GM21723 (cell line): ENCODE data around the gene DDC.
"Not testable (repeated sequence)": the region's sequence is repeated elsewhere in the genome, so short reads cannot be mapped to it uniquely, and the experiment has no call there.

ENCODE experiments used
- ATAC-seq: cut with Tn5 transposase; IDR thresholded peaks from one replicate; pipeline ENCODE4 v1.9.1; 2021; ENCODE audit warnings: mild to moderate bottlenecking, moderate library complexity; ENCODE audit not compliant: unreplicated experiment

Gene DDC

DNA sequence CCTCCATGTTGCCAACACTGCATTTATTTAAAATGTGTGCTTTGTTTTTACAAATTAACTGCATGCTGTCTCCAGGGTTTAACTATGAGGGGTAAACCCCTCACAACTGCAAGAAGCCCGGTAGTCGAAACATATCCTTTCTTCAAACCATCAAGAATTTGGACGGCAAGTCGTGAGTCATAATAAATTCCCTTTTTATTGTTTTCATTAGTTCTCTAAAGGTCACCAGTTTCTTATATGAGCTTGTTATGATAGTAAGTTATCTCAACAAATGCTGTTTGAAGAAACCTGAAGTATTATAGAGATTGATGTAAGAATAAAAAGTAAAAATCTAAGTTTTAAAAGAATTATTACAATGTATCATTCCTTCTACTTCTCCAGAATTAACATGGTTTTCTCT lies 102.8 kb downstream of the DDC start:
- ATAC-seq = no peak

DNA sequence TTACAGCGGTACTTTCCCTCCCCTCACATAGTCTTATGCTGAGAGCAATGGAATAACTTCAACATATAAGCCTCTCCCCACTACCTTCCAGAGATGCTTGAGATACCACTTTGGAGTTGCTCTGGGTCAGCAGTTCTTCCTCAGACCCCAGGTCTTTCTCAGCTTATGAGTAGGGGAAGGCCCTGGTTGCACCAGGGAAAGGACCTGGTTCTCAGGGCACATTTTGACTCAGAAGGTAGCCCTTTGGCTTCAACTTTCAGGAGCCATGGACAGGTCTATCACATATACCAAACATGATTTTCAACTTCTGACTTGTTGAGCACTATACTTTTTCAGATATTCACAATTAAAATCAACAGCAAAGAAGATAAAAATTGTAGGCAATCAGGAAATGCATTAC lies 103.5 kb downstream of the DDC start:
- no peak for ATAC-seq

DNA sequence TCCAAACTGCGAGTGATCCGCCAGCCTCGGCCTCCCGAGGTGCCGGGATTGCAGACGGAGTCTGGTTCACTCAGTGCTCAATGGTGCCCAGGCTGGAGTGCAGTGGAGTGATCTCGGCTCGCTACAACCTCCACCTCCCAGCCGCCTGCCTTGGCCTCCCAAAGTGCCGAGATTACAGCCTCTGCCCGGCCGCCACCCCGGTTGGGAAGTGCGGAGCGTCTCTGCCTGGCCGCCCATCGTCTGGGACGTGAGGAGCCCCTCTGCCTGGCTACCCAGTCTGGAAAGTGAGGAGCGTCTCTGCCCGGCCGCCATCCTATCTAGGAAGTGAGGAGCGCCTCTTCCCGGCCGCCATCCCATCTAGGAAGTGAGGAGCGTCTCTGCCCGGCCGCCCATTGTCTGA lies 106.0 kb downstream of the DDC start:
- not testable (repeated sequence) for ATAC-seq

DNA sequence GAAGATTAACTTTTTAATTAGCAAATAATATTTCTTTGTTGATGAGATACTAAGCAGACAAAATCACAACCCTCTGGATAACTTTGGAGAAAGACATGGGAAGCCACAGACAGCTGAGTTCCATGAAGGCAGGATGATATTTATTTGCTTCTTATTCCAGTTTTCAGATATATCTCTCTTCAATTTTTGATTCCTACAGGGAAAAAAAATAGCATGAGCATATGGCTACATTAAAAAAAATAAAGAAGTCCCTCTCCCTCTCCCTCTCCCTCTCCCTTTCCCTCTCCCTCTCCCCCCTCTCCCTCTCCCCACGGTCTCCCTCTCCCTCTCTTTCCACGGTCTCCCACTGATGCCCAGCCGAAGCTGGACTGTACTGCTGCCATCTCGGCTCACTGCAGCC lies 106.6 kb downstream of the DDC start:
- ATAC-seq = not testable (repeated sequence)

DNA sequence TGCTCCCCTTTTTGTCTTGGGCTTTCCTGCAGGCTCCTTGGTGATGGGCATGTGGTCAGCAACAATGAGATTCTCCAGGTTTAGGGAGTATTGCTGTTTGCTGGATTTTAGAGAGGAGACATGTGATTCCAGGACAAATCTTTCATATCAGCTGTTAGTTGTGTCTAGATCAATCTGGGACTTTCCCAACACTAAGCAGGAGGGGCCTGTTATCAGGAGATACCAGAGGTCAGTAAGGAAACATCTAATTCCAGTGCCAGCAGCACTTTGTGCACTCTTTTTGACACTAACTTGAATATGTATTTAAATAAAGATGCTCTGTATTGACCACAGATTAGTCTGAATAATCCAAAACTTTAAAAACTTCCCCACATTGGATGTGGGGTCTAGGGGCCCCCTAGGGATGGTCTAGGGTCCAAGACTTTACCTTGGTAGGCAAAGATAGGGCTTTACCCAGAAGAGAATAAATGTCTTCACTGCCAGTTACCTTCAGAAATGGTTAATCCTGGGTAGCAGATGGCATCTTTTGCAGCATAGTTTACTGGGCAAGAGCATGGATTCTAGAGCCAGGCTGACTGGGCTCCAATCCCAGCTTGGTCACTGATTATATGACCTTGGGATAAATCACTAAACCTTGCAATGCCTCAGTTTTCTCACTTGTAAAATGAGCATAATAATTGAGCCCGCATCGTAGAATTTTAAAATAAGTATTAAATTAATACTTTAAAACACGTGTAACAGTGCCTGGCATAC lies 108.7 kb downstream of the DDC start:
- no peak for ATAC-seq

DNA sequence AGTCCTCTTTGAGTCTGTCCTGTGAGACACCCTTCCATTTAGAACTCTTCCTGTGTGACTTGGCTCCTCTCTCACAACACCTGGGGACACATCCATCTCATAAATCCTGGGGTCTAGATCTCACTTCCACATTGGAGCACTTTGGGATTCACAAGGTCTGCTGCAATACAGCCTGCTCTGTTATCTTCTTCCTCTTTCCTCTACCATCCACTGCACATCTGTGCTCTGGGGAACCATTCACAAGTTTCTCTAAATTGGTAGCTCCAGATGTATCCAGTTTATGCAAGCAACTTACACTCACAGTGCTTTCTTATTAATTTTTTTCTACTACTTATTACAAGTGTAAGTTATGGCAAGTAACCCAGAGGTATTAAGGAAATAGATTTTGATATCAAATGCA lies 109.5 kb downstream of the DDC start:
- ATAC-seq = no peak

DNA sequence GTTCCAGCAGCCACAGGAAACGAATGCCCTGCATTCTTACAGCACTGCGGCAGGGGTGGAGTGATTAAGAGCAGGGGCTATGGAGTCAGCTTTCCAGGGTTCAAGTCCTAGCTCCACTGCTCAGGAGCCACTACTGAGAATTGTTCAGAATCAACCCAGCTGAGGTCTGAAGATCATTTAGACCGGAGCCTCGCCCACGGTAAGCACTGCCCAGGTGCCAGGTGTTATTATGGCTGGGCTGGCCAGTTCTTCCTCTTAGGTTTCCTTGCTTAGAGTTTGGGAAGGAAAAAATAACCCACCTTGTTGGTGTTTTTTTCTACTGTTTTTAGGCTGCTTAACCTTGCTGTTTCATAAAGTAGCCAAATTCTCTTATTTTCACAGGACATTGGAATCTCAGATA lies 110.2 kb downstream of the DDC start:
- ATAC-seq = no peak

DNA sequence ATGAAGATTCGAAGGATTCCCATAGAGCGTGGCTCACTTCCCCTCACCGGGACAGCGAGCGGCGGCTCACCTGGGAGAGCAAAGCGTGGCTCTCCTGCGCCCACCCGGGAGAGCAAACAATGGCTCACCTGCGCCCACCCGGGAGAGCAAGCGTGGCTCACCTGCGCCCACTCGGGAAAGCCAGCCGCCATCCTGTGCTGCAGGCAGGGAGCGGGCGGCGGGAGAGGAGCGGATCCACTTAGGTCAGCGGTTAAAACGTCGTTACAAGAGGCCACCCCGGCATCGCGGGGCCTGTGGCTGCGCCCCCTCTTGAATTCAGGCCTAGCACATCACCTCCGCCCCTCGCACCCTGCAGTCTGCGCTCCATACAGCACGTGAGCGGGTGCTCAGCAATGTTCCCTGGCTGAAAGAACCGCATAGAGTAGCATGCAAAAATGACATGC lies 114.6 kb downstream of the DDC start:
- ATAC-seq = peak; percentile 15

DNA sequence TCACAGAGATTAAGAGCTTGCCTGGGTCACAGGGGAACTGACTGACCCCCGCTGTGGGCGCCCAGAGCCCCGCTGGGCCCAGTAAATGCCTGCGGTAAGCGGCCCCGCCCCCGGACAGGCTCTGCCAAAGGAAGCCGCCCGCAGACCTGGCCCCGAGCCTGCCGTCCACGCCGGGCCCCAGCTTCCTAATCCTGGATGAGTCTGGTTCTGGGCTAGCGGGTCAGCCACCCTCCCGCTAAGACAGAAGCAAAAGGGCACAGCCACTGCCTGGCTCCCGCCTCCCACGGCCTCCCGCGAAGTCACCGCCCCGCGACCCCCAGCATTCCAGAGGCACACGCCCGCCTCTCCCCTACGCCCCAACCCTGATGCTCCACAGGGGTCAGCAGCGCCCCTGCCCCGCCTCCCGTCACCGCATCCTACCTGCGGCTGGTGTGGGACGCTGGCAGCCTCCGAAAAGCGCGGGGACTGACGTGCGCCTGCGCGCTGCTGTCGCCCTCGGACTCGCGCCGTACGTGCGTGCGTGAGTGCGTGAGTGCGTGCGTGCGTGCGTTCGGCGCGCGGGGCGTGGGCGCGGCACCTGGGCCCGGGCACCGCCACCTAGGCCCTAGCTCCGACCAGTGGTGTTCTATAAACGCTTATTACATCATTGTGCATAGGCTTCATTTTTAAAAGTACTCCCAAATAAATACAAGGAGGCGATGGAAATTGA lies 115.2 kb downstream of the DDC start, which contains the start of gene FIGNL1:
Gene FIGNL1, minus strand, starts transcription at position 470 of the 709 bp plus-strand sequence. CDS start 3,063 bp downstream, outside the sequence.
- ATAC-seq = peak; percentile 84

DNA sequence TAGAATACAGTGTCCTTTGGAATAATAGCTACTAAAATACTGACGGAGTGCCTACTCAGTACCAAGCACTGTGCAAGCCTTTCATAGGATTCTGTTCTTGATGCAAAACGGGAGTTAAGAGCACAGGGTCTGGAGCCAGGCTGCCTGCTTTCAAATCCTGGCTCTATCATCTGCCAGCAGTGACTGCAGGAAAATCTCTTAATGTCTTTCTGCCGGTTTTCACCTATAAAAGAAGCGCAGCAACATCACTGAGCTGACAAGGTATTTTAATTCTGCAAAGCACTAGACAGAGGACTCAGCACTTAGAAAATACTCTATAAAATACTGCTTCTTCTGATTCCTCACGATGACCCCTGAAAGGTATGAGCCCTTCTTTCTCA lies 115.7 kb downstream of the DDC start:
- peak; percentile 1 for ATAC-seq

DNA sequence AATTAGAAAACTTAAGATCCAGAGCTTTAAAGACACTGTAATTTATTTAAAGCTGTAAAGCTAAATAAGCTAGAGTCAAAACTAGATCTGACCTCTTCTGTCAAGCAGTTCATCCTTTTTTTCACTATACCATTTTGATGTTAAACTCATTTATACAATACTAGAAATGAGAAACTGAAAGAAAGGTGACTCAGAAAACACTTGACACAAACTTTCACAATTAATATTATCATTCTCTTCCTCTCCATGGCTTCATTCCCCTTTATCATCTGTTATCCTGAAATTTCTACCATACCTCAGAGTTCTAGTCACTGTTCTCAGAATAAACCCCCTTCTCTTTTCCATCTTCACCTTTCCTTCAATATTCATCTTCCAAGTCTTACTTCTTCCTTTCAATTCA lies 116.4 kb downstream of the DDC start:
- ATAC-seq = peak; percentile 31

DNA sequence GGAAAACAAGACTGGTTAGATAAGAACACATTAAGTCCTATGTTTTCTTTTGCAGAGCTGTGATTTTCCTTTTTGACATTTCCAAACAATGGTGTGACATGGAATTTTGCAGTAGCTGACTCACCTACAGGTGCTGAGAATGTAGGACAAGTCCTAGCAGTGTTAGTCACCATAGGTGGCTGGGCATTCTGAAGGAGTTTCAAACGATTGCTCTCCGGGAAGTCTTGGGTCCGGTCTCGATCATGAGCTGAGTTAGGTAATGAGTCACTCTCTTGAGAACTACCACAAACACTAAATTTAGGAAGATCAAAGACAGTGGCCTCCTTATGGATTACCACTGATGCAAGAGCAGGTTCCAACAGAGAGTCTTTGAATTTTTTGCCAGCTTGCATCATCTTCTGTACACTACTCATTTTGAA lies 118.7 kb downstream of the DDC start:
- peak; percentile 34 for ATAC-seq

DNA sequence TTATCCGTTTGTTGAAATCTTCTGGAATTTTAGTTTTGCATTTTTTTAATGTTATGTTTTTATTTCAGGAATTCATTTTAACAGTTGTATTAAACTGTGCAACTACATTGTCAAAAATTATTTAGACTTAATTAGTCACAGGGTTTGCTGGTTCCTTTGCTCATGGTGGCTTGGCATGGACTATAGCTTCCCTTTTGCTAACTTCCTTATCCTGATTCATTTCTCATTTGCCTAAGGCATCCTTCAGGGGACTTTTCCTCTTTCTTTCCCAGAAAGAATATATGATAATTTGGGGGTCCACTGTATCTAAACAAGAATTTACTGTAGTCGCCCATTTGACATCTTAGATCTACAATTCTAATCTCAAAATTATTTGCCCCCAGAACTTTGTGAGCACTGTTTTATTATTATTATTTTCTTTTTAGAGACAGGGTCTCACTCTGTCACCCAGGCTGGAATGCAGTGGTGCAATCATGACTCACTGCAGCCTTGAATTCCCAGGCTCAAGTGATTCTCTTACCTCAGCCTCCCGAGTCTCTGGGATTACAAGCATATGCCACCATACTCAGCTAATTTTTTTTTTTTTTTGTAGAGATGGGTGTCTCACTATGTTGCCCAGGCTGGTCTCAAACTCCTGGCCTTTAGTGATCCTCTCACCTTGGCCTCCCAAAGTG lies 128.9 kb downstream of the DDC start:
- ATAC-seq = no peak

DNA sequence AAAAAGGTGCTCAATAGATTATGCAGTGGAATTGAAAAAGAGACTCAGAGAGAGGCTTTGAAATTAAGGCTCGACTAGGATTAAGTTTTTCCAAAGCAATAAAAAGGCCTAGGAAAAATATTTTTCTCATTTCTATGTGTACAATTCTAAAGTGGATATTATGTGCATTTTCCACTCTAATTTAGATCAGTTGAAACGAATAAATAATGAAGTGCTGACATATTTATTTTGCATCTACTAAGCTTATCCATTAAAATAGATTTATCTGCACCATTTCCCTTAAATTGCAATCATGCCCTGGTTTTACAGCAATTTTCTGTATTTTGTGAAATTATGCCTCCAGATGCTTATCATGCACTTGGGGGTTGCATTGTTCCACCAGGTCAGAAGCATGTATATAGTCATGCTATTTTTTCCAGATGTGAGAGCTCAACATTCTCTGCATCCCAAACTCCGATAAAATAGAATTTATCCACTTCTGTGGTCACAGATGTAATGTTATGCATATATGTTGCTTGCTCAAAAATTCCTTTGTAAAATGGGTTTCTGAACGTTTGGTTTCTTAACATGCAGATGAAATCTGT lies 133.4 kb downstream of the DDC start:
- ATAC-seq = no peak

DNA sequence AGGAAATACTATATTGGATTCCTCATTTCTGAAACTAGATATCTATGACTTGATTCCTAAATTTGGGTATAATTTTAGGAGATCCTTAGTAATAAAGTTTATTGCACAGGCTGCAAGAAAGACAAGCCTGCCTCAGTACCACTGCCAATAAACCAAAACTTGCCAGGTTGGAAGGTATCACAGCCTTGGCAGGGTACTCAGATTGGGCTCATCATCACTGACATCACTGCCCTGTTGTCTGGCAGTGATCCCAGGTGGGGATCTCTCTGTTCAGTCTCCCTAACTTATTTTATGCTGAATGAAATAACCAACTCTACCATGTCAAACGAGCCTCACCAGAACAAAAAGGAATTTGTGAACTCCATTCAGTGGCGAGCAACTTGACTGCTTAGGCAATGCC lies 133.9 kb downstream of the DDC start:
- ATAC-seq = no peak

DNA sequence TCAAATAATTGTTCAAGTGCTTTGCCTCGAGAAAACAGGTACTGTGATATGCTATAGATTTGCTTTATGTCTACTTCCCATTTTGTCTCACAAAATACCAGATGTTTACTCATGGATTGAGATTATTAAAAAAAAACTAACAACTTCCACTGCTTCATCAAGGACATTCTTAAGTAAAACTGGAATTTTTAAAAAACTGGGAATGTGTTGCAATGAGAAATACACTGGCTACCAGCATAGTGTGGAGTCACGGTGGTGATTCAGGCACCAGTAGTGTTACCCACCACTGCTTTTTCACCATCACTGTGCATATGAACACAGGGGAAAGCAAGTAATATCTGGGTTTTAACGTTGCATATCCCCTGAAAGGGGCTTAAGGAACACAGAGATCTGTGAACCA lies 136.3 kb downstream of the DDC start:
- ATAC-seq = no peak

DNA sequence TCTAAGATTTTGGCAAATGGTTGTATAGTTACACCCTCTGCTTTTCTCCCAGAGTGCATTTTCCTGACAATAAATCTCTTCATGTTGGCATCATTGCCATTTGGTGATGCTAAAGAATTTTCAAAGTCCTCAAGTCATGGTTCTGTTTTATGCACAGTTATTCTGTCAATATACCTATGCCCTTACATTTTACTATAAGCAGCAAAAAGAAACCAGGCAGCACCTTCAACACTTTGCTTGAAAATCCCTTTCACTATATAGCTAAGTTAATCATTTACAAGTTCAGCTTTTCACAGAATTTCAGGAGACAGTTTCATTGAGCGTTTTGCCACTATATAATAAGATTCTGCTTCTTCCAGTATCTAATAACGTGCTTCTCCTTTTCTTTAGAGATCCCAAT lies 137.7 kb downstream of the DDC start:
- ATAC-seq = no peak

DNA sequence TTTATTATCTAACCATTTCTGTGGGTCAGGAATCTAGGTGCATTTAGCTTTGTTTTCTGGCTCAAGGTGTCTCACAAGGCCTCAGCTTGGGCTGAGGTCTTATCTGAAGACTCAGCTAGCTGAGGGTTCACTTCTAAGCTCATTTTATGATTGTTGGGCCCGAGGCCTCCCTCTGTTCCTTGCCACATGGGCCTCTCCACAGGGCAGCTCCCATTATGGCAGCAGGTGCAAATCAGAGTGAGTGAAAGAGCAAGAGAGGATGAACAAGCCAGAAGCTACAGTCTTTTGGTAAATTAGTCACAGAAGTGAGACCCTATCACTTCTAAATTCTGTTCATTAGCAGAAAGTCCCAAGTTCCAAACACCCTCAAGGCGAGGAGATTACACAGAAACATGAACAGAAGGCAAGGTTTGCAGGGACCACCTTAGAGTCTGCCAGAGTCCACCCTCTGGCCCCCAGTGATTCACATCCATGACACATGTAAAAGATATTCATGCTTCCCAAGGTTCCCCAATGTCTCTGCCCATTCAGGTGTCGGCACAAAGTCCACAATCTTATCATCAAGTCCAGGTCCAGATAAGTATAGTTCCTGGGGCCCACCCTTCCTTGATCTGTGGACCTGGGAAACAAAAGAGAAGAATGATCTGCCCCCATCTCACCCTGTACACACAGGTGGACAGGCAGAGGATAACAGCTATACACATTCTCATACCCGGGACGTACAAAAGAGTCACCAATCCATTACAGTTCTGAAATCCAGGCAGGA lies 138.7 kb downstream of the DDC start:
- ATAC-seq = no peak

DNA sequence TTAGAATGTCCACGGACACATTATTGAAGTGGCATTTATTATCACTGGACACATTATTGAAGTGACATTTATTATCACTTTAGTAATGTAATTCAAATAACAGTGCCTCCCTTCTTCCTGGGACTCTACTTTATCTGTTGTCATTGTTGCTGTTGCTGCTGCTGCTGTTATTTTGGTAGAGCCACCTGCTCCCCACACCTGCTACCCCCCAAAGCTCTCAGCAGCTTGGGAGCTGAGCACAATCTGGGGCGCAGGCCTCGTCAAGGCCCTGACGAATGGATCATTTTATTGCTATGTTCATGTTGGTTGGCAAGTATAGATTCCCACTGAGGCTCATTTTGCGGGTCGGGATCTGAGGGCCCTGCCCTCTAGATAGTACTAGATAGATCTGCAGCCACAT lies 139.9 kb downstream of the DDC start:
- no peak for ATAC-seq

DNA sequence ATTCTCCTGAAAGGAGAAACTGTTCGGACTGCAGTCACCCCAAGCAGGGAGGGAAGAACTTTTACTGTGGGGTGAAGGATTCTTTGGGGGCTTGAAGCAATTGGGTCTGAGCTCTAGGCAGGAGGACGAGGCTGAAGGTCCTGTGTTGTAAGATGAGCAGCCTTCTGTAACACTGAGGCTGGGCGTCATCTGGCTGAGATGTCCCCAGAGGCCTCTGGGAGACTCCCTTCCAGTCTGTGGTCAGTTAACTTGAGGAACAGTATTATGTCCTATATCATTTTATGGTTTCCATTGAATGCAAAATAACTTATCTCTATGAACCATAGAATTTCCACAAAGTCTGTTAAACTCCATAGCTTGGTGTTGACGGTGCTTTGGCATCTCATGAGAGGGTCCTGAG lies 141.3 kb downstream of the DDC start:
- no peak for ATAC-seq

DNA sequence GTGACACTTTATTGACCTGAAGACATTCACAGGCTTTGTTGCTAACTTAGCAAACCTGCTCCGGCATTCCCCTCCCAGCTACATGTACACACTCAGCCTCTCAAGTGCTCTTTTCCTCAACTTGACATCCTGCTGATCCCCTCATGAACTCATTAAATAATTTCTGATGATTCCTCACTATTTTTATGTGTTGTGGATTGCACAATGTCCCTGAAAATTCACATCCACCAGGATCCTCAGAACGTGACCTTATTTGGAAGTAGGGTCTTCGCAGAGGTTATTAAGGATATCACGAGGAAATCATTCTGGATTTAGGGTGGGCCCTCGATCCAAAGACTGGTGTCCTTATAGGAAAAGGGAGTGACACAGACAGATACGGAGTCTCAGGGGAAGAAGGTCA lies 142.3 kb downstream of the DDC start:
- no peak for ATAC-seq
